GM23248 (cell line): ENCODE results near the gene TMPRSS7.

Source experiments
- EZH2 ChIP-seq: fragments of 200-600 bp; sonication (generic); IDR thresholded peaks from 2 replicates; pipeline ENCODE4 v1.6.1; 2018; ENCODE audit warnings: antibody characterized with exemption, mild to moderate bottlenecking; ENCODE audit not compliant: insufficient read depth, poor library complexity, severe bottlenecking
- EZH2phosphoT487 ChIP-seq: fragments of 200-600 bp; sonication (generic); IDR thresholded peaks from 2 replicates; pipeline ENCODE4 v1.6.1; 2018; ENCODE audit warnings: antibody characterized with exemption, moderate library complexity, mild to moderate bottlenecking, low read depth; ENCODE audit not compliant: insufficient read depth

DNA sequence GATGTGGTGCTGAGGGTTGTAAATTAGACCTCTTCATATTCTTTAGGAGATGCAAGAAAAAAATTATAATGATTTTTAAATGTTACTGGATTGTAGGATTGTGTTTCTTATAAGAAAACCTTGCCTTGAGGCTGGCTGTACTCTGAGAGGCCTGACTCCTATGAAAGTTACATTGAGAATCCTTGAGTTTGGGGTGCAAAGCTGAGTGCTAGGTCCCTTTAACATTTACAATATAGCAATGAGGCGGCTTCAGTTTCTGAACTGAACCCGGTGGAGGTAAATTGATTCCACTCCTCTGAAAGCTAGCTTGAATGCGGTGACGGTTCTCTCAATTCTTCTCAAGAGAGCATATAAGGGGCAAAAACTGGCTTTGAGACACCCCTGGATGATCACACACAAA is at the start of gene TMPRSS7:
- TF ChIP-seq EZH2phosphoT487 (no peak), EZH2 (no peak)
